NCI-H774 (cell line): ENCODE measurements around the gene PRKAG1.

ENCODE experiments used
- DNase-seq: peaks from one replicate; lab custom pipeline; 2025; lab: John Stamatoyannopoulos, UW

The PRKAG1 gene

GRCh38 chr12:49031573-49032161 lies 13.1 kb upstream of the PRKAG1 start:
- DNase-seq: no peak

GRCh38 chr12:49030714-49031572 lies 12.4 kb upstream of the PRKAG1 start:
- DNase-seq: no peak

- DNase-seq: no peak
Measured at GRCh38 chr12:49030119-49030518, 11.5 kb upstream of the PRKAG1 start.

DNA sequence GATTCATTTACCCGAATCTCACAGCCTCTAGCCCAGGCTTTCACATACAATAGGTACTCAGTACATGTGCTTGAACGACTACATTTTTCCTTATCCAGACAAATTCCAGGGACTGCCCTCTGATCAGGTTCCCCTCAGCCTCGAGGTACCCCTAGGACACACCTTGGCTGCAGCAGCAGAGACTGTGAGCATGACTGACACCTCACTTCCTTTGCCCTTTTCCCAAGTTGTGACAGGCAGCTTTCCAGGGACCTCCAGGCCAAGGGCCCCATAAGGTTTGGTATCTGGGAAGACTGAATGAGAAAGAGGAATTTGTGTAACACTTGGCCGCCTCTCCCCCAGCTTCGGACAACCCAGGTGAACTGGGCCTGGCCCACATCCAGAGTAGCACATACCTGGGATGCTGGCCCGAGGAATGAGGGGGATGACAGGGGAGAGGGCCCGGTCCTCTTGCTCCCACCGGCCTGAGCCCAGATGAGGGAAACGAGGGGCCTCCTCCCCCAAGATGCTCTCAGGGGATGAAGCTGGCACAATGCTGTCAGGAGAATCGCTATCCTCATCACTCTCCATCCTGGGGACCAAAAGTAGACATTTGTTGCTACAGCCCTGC lies 10.2 kb upstream of the PRKAG1 start:
- no peak for DNase-seq

DNA sequence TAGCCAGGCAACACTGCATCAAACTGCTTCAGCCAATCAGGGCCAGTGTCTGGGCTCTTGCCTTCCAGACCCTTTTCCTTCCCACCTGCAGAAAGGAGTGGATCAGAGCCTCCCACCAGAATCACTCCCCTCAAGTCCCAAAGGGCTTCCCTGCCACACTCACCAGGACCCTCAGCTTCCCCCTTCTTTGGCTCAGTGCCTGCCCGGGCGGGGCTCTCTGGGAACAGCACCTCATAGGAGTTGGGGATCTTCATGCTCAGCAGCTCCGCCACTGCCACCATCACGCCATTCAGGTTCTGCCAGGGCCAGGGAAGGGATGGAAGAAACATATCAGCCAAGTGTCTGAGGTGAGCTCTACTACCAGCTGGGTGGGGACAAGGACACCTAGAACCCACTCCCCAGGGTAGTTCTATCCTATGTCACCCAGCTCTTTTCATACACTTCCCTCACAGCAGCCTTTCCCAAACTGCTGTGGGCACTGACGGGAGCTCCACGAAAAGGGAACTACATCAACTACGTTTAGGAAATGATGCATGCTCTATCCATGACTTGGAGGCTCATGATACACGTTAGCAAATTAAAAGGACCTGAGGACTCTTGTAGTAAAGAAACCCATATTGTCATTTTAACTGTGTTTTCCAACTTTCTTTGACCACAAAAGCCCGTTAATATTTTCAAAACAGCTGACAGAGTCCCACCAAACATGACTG lies 9.4 kb upstream of the PRKAG1 start:
- DNase-seq: no peak

DNA sequence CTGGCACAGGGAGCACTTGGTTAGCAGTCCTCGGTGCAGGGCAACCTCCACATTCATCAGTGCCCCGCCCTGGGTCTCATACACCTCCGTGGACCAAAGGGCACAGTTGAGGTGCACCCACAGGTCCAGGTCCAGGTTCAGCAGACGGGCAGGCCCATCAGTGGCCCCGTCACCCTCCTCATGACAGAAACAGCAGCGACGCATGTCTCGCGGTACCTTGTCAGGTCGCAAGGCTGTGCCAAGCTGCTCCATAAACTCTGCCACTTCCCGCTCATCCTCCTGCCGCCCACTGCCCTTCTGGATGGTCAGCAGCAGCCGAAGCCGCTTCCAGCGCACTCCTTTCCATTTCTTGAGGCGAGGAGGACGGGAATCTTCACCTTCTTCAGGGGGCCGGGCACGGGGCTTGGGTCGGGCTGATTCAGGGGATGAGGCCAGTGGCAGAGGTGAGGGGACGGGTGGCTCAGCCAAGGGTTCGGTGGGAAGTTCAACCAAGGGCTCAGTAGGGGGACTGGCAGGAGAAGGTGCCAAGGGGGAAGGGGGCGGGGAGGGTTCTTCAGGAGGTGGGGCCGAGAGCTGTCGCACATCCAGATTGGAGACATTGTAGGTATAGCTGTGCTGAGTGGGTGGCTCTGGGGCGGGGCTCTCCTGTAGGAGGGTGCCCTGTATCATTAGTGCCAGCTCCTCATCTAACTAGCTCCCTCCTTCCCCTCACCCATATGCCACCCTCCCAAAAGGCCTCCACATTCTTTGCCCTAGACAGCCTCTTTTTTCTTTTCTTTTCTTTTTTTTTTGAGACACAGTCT lies 8.3 kb upstream of the PRKAG1 start:
- DNase-seq: no peak

DNA sequence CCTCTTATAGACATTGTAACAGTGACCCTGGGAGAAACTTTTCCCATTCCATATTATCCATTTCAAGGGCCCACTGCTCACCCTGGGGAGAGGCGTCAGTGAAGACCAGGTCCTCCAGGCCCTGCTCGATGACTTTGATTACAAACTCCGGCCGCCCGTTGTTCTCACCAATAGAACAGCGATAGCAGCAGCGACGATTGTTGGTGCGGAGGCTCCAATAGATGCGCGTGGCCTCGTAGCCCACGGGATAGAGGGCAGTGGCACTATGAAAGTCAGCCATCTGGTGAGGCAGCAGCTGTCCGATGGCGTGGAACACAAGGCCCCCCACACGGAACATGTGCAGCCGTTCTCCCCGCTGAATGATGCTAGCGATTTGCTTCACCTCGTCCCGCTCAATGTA lies 7.5 kb upstream of the PRKAG1 start:
- no peak for DNase-seq

GRCh38 chr12:49025463-49025862 lies 6.9 kb upstream of the PRKAG1 start:
- no peak for DNase-seq

DNA sequence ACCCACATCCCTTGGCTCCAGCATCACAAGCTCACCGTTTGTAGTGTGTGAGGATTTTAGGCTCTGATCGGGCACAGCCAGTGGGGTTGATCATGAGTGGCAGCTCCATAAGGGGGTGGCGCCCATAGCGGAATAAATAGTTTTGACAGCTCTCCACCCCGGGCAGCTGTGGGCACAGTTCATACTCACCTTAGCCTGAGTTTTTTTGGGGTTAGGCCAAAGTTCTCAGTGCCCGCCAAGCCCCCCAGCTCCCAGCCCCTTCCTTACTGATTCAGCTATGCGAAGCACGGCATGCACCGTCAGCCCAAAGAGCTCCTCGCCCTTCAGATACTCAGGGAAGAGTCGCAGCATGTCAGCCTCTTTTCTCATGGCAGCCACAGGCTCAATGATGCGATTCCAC lies 6.0 kb upstream of the PRKAG1 start:
- no peak for DNase-seq

DNA sequence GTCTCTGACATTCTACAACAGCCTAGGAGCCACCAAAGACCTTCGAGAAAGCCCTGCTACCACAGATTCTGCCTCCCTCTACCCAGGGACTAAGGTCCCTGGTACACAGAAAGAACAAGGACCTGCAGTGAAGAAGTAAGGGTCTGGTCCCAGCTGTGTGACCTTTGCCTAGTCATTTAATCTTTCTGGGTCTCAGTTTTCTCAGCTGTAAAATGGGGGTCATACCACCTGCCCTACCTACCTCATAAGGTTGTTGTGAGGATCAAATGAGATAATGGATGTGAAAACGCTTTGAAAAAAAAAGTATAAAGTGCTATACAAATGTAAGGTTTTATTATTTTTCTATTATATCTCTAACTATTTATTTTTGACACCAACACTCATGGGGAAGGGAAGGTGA lies 5.2 kb upstream of the PRKAG1 start:
- no peak for DNase-seq

DNA sequence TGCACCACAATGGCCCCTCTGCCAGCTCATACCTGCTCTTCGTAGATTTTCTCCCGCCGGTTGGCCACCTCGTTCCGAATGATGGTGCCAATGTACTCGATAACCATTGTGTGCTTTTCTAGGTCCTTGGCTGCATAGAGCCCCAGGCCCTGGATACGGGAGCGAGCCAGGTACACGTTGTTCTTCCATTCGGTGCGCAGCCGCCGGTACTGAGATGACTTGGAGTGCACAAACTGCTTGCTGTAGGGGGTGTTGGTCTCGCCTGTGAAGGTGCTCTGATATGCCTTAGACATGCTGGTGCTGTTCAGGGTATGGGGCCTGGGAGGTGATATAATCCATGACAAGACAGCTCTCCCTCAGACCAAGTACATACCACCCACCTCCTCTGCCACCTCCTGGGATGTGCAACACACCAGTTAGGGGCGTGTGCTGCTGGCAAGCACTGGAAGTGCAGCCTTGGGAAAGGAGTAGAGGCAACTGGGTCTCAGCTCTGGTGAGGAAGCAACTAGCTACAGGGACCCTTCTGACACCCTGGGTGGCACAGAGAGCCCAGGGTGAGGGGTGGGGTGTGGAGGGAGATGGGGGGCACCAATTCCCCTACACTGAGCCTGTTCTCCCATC lies 4.1 kb upstream of the PRKAG1 start:
- no peak for DNase-seq

GRCh38 chr12:49021292-49021915 lies 2.8 kb upstream of the PRKAG1 start:
- DNase-seq: no peak

DNA sequence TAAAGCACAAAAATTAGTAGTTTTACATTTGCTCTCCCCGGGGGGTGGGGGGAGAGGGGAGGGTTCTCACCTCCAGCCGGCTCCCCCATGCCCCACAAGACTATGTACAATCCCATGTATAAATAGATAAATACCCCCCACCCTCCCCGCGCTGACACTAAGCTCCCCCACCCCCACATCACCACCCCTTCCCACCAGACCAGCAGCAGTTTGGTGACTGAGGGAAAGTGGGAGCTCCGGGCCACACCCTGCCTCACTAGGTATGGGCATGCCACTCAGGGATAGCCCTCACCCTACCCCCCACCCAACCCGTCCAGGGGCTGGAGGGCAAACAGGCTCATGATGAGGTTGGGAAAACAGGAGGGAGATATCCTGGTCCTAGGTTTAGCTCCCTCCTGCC lies 1.9 kb upstream of the PRKAG1 start:
- no peak for DNase-seq

- DNase-seq: no peak
Measured at GRCh38 chr12:49019443-49020324, 1.1 kb upstream of the PRKAG1 start.

- DNase-seq: no peak
Measured at GRCh38 chr12:49019120-49019430, 499 bp upstream of the PRKAG1 start.

DNA sequence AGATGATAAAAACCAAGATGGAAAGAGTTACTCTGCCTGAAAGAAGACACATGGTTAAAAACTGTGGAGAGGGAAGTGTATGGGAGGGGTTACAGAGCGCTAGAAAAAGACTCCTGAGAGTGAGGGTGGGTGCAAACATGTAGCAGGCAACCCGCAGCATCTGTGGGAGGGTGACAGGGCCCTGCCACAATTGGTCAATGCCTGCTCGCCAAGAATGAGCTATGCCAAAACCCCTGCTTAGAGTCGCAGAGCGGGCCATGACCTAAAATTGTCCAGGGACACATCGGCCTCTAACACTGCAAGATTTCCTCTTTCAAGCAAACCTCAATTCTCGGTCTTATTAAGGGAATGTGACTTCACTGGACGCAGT lies 700 bp downstream of the PRKAG1 start:
- no peak for DNase-seq

DNA sequence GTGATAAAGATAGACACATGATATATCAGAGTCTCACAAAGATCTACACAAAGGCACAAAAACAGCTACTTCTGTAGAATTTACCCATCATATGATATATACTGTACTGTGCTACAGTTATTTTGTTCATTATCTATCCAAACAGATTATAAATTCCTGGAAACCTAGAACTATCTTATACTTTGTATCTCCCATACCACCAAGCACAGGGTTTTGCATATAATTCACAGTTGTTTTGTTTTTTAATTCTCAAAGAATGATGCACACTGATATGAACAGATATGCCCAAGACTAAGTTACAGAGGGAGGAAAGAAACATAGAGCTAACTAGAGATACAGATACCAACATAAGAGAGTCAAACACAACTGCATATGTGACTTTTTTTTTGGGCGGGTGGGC lies 3.4 kb downstream of the PRKAG1 start:
- no peak for DNase-seq

DNA sequence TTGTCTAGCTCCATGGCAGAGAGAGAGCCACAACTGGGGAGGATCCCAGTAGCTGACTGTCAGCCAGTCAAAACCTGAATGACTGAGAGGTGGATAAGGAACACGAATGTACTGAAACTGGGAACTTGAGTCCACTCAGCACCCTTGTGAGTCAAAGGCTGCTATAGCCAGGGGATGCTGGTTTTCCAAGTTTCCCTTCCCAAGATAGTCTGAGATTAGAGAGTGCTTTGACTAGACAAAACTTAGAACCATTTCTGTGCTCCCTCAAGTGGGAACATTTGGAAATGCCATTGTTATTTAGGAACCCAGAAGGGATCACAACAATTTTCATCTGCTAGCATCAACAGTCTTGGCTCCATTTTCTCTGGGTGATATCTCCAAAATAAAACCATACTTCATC lies 4.0 kb downstream of the PRKAG1 start:
- no peak for DNase-seq

- no peak for DNase-seq
Measured at GRCh38 chr12:49013428-49013827, 5.1 kb downstream of the PRKAG1 start.

DNA sequence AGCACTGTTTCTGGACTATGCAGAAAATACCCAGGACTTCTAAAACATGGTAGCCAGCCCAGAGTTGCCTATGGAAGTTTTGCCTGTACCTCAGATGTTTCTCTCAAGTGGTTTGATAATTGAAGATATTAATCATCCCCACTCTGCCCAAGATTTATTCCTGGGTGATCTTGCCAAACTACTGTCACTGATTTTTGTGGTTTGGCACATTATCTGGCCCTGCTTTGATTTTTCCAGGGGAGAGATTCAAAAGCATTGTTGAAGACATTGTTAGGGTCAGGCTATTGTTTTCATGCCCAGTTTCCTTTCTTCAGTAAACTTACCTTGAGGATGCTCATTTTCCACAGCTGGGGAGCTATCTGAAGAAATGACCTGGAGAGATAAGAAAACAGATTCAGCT lies 5.8 kb downstream of the PRKAG1 start:
- DNase-seq: no peak
